ENCODE measurements around the gene ZNHIT1.
"Not testable (repeated sequence)": the region's sequence is repeated elsewhere in the genome, so short reads cannot be mapped to it uniquely, and the experiment has no call there.

Gene ZNHIT1

GRCh38 chr7:101243646-101244374 lies 25.8 kb downstream of the ZNHIT1 start:
- Histone ChIP-seq H3K79me2 (ENCODE audit: control insufficient read depth, insufficient read depth, low read length, unreplicated experiment) (peaks cover 23% of the 10 kb centered on the region), H2AFZ (ENCODE audit: low read length, unreplicated experiment) (peak overlapping the region; percentile 26), H3K36me3 (ENCODE audit: insufficient read depth, low read length) (no peaks in the 10 kb centered on the region), H3K4me1 (ENCODE audit: control insufficient read depth, insufficient read depth, low read length, unreplicated experiment) (peaks cover 11% of the 10 kb centered on the region), H3K27ac (ENCODE audit: low read depth, low read length) (peak overlapping the region; percentile 76), H3K4me3 (ENCODE audit: low read depth, low read length) (peak overlapping the region; percentile 90), H3K27me3 (ENCODE audit: insufficient read depth, low read length) (no peaks in the 10 kb centered on the region)

DNA sequence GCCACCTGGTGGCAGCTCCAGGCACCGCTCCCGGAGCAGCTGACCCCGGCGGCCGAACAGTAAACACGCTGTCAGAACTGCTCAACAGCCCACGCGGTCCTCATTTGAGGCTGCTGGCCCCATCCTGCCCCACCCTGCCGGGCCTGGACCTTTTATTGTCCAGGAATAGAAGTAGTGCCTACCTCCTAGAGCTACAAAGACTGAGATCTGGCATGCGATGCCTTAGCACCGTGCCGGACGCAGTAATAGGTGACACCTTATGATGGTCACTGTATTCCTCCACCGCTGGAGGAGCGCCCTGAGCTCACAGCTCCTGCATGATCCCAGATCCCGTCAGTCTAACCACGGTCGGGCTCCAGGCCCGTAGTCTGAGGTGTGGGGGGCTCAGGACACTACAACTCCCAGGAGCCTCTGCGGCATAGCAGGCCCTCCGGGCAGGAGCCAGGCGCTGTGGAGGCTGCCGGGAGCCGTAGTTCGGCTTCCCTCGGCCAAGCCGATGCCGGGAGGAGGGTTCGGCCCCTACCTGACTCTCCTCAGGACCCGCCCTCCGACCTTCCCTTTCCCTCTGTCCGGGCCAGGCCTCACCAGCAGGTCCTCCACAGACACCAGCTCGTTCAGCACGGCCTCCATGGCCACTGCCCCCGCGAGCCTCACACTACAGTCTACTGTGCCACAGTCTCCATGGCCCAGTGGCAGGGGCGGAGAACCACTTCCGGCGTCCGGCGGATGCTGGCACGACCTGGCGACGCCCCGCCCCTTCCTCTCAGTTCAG lies 26.6 kb downstream of the ZNHIT1 start, which contains the start of gene FIS1:
Gene FIS1, minus strand, starts transcription at position 707 of the 772 bp plus-strand sequence. Its CDS starts 77 bp downstream, at position 630.
- H3K27ac ChIP-seq (ENCODE audit: low read depth, low read length) = peak within 1 kb of the TSS; percentile 76
- peak within 1 kb of the TSS; percentile 87 for H2AFZ ChIP-seq (ENCODE audit: low read length, unreplicated experiment)
- peaks cover 11% of the 10 kb centered on the region for H3K4me1 ChIP-seq (ENCODE audit: control insufficient read depth, insufficient read depth, low read length, unreplicated experiment)
- H3K27me3 ChIP-seq (ENCODE audit: insufficient read depth, low read length) = no peaks in the 10 kb centered on the region
- H3K79me2 ChIP-seq (ENCODE audit: control insufficient read depth, insufficient read depth, low read length, unreplicated experiment) = peaks cover 28% of the 10 kb centered on the region
- peak within 1 kb of the TSS; percentile 90 for H3K4me3 ChIP-seq (ENCODE audit: low read depth, low read length)
- no peaks in the 10 kb centered on the region for H3K36me3 ChIP-seq (ENCODE audit: insufficient read depth, low read length)

DNA sequence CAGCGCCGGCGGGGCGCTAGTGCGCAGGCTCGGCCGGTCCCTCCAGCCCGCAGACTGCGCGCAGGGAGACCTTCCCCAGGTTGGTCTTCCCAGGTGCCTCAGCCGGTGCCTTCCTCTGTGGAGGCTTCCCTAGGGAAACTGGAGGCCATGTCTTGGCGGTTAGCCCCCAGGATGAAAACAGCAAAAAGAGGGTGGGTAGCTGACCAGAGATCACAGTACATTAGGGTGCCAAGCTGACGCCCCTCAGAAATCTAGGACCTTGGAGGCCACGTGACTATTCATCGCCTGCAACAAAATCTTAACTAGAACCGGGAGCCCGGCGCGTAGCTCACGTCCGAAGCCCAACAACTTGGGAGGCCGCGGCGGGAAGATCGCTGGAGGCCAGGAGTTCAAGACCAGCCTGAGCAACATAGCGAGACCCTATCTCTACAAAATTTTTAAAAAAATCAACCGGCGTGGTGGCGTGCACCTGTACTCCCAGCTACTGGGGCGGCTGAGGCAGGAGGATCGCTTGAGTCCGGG lies 27.2 kb downstream of the ZNHIT1 start:
- Histone ChIP-seq H3K36me3 (ENCODE audit: insufficient read depth, low read length) (no peaks in the 10 kb centered on the region), H3K4me3 (ENCODE audit: low read depth, low read length) (peak overlapping the region; percentile 90), H2AFZ (ENCODE audit: low read length, unreplicated experiment) (peak overlapping the region; percentile 31), H3K27me3 (ENCODE audit: insufficient read depth, low read length) (no peaks in the 10 kb centered on the region), H3K4me1 (ENCODE audit: control insufficient read depth, insufficient read depth, low read length, unreplicated experiment) (peaks cover 12% of the 10 kb centered on the region), H3K79me2 (ENCODE audit: control insufficient read depth, insufficient read depth, low read length, unreplicated experiment) (peaks cover 29% of the 10 kb centered on the region), H3K27ac (ENCODE audit: low read depth, low read length) (peak overlapping the region; percentile 76; the same call in 1 of the 2 replicates)

DNA sequence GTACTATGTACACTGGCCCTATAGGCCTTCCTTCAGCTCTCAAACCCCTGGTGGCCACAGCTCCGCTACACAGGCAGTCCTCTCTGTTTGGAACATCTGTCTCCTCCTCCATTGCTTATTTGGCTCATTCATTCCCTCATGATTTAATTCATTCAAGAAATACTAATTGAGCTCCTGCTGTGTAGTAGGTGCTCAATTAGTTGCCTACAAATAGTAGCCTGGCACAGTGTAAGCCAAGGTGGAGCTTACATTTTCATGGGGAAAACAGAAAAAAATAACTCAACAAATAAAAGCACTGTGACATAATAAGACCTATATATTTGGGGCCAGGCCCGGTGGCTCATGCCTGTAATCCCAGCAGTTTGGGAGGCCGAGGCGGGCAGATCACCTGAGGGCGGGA lies 30.3 kb downstream of the ZNHIT1 start:
- Histone ChIP-seq H2AFZ (ENCODE audit: low read length, unreplicated experiment) (no peak overlapping the region), H3K4me1 (ENCODE audit: control insufficient read depth, insufficient read depth, low read length, unreplicated experiment) (peaks cover 12% of the 10 kb centered on the region), H3K36me3 (ENCODE audit: insufficient read depth, low read length) (no peaks in the 10 kb centered on the region), H3K27ac (ENCODE audit: low read depth, low read length) (no peak overlapping the region), H3K79me2 (ENCODE audit: control insufficient read depth, insufficient read depth, low read length, unreplicated experiment) (peaks cover 35% of the 10 kb centered on the region), H3K4me3 (ENCODE audit: low read depth, low read length) (no peak overlapping the region), H3K27me3 (ENCODE audit: insufficient read depth, low read length) (no peaks in the 10 kb centered on the region)

DNA sequence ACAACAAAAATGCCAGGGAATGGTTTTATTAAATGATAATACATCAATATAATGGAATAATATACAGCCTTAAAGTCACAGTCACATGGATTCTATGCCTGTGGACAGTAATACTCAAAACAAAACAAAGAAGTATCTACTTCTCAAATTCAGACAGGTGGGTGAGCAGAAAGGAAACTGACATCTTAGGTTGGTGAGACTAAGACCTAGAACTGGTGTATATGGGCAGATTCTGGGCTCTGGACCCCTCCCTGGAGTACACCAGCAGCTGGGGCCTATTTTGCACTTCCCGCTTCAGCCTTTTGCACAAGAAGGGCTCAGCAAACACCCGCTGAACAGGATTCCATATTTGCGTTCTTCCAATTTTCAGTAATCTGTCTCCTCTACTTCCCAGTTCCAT lies 32.4 kb downstream of the ZNHIT1 start:
- Histone ChIP-seq H3K4me1 (ENCODE audit: control insufficient read depth, insufficient read depth, low read length, unreplicated experiment) (peaks cover 5% of the 10 kb centered on the region), H3K27me3 (ENCODE audit: insufficient read depth, low read length) (no peaks in the 10 kb centered on the region), H3K79me2 (ENCODE audit: control insufficient read depth, insufficient read depth, low read length, unreplicated experiment) (peaks cover 30% of the 10 kb centered on the region), H3K27ac (ENCODE audit: low read depth, low read length) (no peak overlapping the region), H3K36me3 (ENCODE audit: insufficient read depth, low read length) (no peaks in the 10 kb centered on the region), H2AFZ (ENCODE audit: low read length, unreplicated experiment) (no peak overlapping the region), H3K4me3 (ENCODE audit: low read depth, low read length) (peak overlapping the region; percentile 17; the same call in 1 of the 2 replicates)

DNA sequence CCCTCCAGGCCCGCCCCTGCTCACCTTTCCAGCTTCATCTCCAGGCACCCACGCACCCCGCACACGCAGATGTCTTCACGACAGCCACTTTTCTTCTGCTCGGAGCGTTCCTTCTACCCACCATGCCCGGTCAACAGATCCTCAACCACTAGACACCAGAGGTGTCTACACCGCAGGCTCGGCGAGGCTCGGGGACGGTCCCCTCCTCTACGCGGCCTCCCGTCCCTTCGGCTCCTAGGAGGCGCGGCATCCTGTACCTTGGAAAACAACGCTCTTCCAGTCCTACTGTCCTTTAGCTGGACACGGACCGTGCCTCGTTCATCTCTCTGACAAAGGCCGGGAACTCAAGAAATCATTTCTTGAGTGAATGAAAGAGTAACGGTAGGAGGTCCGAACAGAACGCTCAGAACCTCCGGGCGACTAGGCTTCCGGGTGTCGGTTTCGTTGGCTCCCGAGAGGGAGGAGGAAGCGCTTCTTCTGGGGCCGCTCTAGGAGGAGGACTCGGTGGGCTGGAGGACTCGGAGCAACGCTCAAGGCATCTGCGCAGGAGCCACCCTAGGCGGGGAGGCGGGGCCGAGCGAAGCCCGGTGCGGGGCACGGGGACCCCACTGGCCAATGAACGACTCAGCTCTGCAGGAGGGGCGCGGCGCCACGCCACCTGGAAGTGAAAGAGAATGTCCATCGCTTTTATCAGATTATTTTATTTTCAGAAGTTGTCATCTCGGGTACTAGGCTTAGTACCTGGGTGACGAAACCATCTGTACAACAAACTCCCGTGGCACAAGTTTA lies 34.1 kb downstream of the ZNHIT1 start:
- H3K4me3 ChIP-seq (ENCODE audit: low read depth, low read length) = peak overlapping the region; percentile 89
- H3K79me2 ChIP-seq (ENCODE audit: control insufficient read depth, insufficient read depth, low read length, unreplicated experiment) = peaks cover 26% of the 10 kb centered on the region
- H3K4me1 ChIP-seq (ENCODE audit: control insufficient read depth, insufficient read depth, low read length, unreplicated experiment) = peaks cover 5% of the 10 kb centered on the region
- no peaks in the 10 kb centered on the region for H3K36me3 ChIP-seq (ENCODE audit: insufficient read depth, low read length)
- H3K27me3 ChIP-seq (ENCODE audit: insufficient read depth, low read length) = no peaks in the 10 kb centered on the region
- peak overlapping the region; percentile 45 for H3K27ac ChIP-seq (ENCODE audit: low read depth, low read length)
- H2AFZ ChIP-seq (ENCODE audit: low read length, unreplicated experiment) = peak overlapping the region; percentile 70

DNA sequence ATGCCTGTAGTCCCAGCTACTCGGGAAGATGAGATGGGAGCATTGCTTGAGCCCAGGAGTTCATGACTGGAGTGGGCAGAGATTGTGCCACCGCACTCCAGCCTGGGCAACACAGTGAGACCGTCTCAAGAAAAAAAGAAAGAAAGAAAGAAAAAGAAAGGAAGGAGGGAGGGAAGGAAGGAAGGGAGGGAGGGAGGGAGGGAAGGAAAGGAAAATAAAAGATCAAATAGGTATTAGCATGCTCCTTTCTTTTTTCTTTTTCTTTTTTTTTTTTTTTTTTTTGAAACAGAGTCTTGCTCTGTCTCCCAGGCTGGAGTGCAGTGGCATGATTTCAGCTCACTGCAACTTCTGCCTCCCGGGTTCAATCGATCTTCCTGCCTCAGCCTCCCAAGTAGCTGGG lies 35.2 kb downstream of the ZNHIT1 start:
- H3K27me3 ChIP-seq (ENCODE audit: insufficient read depth, low read length); H3K27ac ChIP-seq (ENCODE audit: low read depth, low read length); H3K36me3 ChIP-seq (ENCODE audit: insufficient read depth, low read length); H3K4me1 ChIP-seq (ENCODE audit: control insufficient read depth, insufficient read depth, low read length, unreplicated experiment); H2AFZ ChIP-seq (ENCODE audit: low read length, unreplicated experiment): not testable (repeated sequence)
- H3K79me2 ChIP-seq (ENCODE audit: control insufficient read depth, insufficient read depth, low read length, unreplicated experiment) = peaks cover 24% of the 10 kb centered on the region
- peak overlapping the region; percentile 89; the same call in 1 of the 2 replicates for H3K4me3 ChIP-seq (ENCODE audit: low read depth, low read length)

GRCh38 chr7:101255796-101256195 lies 37.8 kb downstream of the ZNHIT1 start:
- no peak overlapping the region for H2AFZ ChIP-seq (ENCODE audit: low read length, unreplicated experiment)
- peaks cover 11% of the 10 kb centered on the region for H3K79me2 ChIP-seq (ENCODE audit: control insufficient read depth, insufficient read depth, low read length, unreplicated experiment)
- no peak overlapping the region for H3K4me3 ChIP-seq (ENCODE audit: low read depth, low read length)
- H3K27ac ChIP-seq (ENCODE audit: low read depth, low read length) = no peak overlapping the region
- H3K27me3 ChIP-seq (ENCODE audit: insufficient read depth, low read length) = no peaks in the 10 kb centered on the region
- no peaks in the 10 kb centered on the region for H3K36me3 ChIP-seq (ENCODE audit: insufficient read depth, low read length)
- no peaks in the 10 kb centered on the region for H3K4me1 ChIP-seq (ENCODE audit: control insufficient read depth, insufficient read depth, low read length, unreplicated experiment)

DNA sequence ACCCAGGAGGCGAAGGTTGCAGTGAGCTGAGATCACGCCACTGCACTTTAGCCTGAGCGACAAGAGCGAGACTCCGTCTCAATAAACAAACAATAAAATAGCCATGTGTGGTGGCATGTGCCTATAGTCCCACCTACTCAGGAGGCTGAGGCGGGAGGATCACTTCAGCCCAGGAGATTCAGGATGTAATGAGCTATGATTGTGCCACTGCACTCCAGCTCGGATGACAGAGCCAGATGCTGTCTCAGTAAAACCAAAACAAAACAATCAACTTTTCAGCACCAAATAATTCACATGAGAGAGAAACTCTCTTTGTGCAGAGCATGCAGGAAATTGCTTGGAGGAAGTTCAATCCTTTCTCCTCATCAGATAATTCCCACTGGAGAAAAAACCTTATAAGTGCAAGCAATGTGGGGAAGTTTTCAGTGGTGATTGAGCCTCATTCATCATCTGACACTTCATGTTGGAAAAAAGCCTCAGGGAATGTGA lies 40.3 kb downstream of the ZNHIT1 start:
- no peaks in the 10 kb centered on the region for H3K36me3 ChIP-seq (ENCODE audit: insufficient read depth, low read length)
- H3K79me2 ChIP-seq (ENCODE audit: control insufficient read depth, insufficient read depth, low read length, unreplicated experiment) = no peaks in the 10 kb centered on the region
- H3K4me3 ChIP-seq (ENCODE audit: low read depth, low read length) = no peak overlapping the region
- no peak overlapping the region for H2AFZ ChIP-seq (ENCODE audit: low read length, unreplicated experiment)
- H3K27ac ChIP-seq (ENCODE audit: low read depth, low read length) = no peak overlapping the region
- H3K4me1 ChIP-seq (ENCODE audit: control insufficient read depth, insufficient read depth, low read length, unreplicated experiment) = no peaks in the 10 kb centered on the region
- H3K27me3 ChIP-seq (ENCODE audit: insufficient read depth, low read length) = no peaks in the 10 kb centered on the region

GRCh38 chr7:101264102-101264706 lies 46.2 kb downstream of the ZNHIT1 start:
- not testable (repeated sequence) for H3K36me3 ChIP-seq (ENCODE audit: insufficient read depth, low read length); H3K4me1 ChIP-seq (ENCODE audit: control insufficient read depth, insufficient read depth, low read length, unreplicated experiment); H3K27me3 ChIP-seq (ENCODE audit: insufficient read depth, low read length); H3K4me3 ChIP-seq (ENCODE audit: low read depth, low read length); H3K79me2 ChIP-seq (ENCODE audit: control insufficient read depth, insufficient read depth, low read length, unreplicated experiment); H3K27ac ChIP-seq (ENCODE audit: low read depth, low read length); H2AFZ ChIP-seq (ENCODE audit: low read length, unreplicated experiment)

All from ACC112 (cell line).